ENCODE measurements around the gene TMEM74B.

Gene TMEM74B

DNA sequence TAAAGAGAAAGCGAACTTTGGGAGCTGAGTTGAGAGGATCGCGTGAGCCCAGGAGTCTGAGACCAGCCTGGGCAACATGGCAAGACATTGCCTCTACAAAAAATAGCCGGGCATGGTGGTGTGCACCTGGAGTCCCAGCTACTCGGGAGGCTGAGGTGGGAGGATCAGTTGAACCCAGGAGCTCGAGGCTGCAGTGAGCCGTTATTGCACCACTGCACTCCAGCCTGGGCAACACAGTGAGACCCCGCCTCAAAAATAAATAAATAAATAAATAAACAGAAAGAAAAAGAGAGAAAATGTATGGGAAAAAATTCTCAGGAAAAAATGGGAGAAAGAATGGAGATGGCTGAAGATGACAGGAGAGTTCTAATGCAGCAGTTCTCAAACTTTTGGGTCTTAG is 21.0 kb upstream of the TMEM74B start:
- H3K27ac ChIP-seq (ENCODE audit: low read depth, low read length): no peak overlapping the region
- H3K36me3 ChIP-seq (ENCODE audit: control insufficient read depth in 5 of 5, insufficient read depth in 5 of 5, low read length in 5 of 5): no peaks in the 10 kb centered on the region
- H3K27me3 ChIP-seq (ENCODE audit: control insufficient read depth in 5 of 5, insufficient read depth in 4 of 5, low read length in 5 of 5): peaks cover 0 to 2% (median 0%) of the 10 kb centered on the region in 5 donors
- no peak overlapping the region for H3K4me3 ChIP-seq (ENCODE audit: low read depth in 1 of 5, low read length in 5 of 5)
- no peak overlapping the region for H3K9ac ChIP-seq (ENCODE audit: low read length in 5 of 5)
- no peaks in the 10 kb centered on the region for H3K9me3 ChIP-seq (ENCODE audit: control insufficient read depth in 5 of 5, low read length in 5 of 5)
- peaks cover 0 to 10% (median 3%) of the 10 kb centered on the region in 5 donors for H3K4me1 ChIP-seq (ENCODE audit: control insufficient read depth in 5 of 5, insufficient read depth in 5 of 5, low read length in 5 of 5)

DNA sequence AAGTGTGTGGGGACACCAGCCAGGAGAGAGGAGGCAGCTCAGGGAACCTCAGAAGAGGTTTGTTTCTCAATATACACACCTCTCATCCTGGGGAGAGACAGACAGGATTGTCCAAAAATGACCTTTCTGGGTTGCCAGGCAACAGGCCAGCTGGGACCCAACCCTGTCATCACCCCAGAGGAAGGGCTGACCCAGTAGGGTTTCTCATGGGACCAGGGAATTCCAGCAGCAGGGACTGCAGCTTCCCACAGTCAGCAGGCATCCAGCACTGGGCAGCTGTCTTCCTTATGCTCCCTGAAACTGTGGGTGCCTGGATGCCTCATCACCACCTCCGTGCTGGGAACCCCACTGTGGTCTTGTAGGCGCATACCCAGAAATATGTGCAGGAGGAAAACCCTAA is 19.8 kb upstream of the TMEM74B start:
- no peak overlapping the region for H3K9ac ChIP-seq (ENCODE audit: low read length in 5 of 5)
- H3K9me3 ChIP-seq (ENCODE audit: control insufficient read depth in 5 of 5, low read length in 5 of 5): no peaks in the 10 kb centered on the region
- H3K27ac ChIP-seq (ENCODE audit: low read depth, low read length): no peak overlapping the region
- H3K36me3 ChIP-seq (ENCODE audit: control insufficient read depth in 5 of 5, insufficient read depth in 5 of 5, low read length in 5 of 5): no peaks in the 10 kb centered on the region
- H3K27me3 ChIP-seq (ENCODE audit: control insufficient read depth in 5 of 5, insufficient read depth in 4 of 5, low read length in 5 of 5): peaks cover 0 to 2% (median 0%) of the 10 kb centered on the region in 5 donors
- H3K4me3 ChIP-seq (ENCODE audit: low read depth in 1 of 5, low read length in 5 of 5): no peak overlapping the region
- peaks cover 0 to 18% (median 3%) of the 10 kb centered on the region in 5 donors for H3K4me1 ChIP-seq (ENCODE audit: control insufficient read depth in 5 of 5, insufficient read depth in 5 of 5, low read length in 5 of 5)

DNA sequence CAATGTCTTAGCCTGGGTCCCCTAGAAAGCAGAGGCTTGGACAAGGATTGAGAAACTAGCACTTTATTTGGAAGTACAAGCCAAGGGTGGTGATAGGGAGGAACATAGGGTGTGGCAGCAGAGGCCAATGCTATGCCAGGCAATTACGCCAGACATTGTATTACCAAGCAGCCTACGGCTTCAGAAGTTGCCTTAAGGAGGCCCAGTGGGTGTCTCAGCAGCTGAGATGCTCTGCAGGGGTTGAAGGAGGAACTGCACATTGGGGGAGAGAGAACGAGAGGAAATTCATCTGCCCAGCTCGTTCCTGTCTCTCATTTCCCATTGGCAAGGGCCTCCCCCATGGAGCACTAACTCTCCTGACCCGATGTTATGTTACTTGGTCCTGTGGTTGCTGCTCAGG is 19.3 kb upstream of the TMEM74B start:
- no peak overlapping the region for H3K9ac ChIP-seq (ENCODE audit: low read length in 5 of 5)
- no peak overlapping the region for H3K4me3 ChIP-seq (ENCODE audit: low read depth in 1 of 5, low read length in 5 of 5)

DNA sequence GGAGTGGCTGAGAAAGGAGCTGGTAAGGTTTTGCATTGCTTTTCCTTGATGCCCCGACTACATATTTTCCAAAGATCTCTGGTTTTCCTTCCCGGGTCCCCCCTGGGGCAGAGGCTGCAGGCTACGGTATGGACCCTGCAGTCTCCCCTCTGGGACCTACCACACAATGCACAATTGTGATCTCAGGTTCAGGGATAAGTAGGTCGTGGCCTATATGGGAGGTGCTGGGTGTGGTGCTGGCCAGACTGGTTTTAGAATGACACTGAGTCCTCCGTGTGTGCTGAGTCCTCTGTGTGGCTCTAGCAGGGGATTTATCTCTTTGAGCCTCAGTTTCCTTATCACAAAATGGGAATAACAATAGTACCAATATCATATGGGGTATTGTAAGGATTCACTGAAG is 18.8 kb upstream of the TMEM74B start:
- Histone ChIP-seq H3K4me3 (ENCODE audit: low read depth in 1 of 5, low read length in 5 of 5) (no peak overlapping the region), H3K9ac (ENCODE audit: low read length in 5 of 5) (no peak overlapping the region), H3K9me3 (ENCODE audit: control insufficient read depth in 5 of 5, low read length in 5 of 5) (no peaks in the 10 kb centered on the region), H3K4me1 (ENCODE audit: control insufficient read depth in 5 of 5, insufficient read depth in 5 of 5, low read length in 5 of 5) (peaks cover 0 to 18% (median 3%) of the 10 kb centered on the region in 5 donors), H3K36me3 (ENCODE audit: control insufficient read depth in 5 of 5, insufficient read depth in 5 of 5, low read length in 5 of 5) (no peaks in the 10 kb centered on the region), H3K27ac (ENCODE audit: low read depth, low read length) (no peak overlapping the region), H3K27me3 (ENCODE audit: control insufficient read depth in 5 of 5, insufficient read depth in 4 of 5, low read length in 5 of 5) (no peaks in the 10 kb centered on the region)

More for the DNA sequence above, 19.3 kb upstream of the TMEM74B start:
- Histone ChIP-seq H3K27me3 (ENCODE audit: control insufficient read depth in 5 of 5, insufficient read depth in 4 of 5, low read length in 5 of 5) (no peaks in the 10 kb centered on the region), H3K27ac (ENCODE audit: low read depth, low read length) (no peak overlapping the region), H3K9me3 (ENCODE audit: control insufficient read depth in 5 of 5, low read length in 5 of 5) (no peaks in the 10 kb centered on the region), H3K36me3 (ENCODE audit: control insufficient read depth in 5 of 5, insufficient read depth in 5 of 5, low read length in 5 of 5) (no peaks in the 10 kb centered on the region), H3K4me1 (ENCODE audit: control insufficient read depth in 5 of 5, insufficient read depth in 5 of 5, low read length in 5 of 5) (peaks cover 0 to 18% (median 3%) of the 10 kb centered on the region in 5 donors)

DNA sequence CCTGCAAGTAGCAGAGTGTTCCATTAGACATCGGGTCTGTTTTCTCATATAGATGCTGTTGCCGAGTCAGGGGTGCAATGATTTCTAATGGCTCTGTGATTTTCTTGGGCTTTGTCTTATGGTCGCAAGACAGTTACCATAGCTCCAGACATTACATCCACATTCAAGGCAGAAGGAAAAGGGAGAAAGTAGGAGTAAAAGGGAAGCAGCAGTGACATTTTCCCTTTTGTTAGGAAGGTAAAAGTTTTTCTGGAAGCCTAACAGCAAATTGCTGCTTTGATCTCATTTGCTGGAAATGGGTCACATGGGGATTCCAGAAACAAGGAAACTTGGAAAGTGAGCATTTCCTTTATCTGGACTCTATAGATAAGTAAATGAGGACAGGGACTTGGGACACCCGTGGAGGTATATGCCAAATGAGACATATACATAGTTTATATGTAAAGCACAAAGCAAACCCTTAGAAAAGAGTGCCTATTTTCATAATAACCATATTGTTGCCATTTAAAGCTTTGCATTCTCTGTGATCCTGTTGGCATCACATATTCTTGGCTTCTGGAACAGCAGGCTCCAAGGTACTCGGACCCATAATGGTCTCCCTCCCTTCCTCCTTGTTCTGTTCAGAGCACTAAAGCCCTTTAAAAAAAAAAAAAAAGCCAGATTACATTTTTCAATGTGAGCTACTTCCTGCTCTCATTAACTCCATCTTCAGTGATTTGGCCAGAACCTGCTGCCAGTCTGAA is 18.2 kb upstream of the TMEM74B start, which contains the start of gene C20orf202:
C20orf202 (plus strand) TSS at position 693 of the 743 bp plus-strand sequence. CDS start 132 bp downstream, outside the sequence.
- H3K4me1 ChIP-seq (ENCODE audit: control insufficient read depth in 5 of 5, insufficient read depth in 5 of 5, low read length in 5 of 5): peaks cover 0 to 18% (median 3%) of the 10 kb centered on the region in 5 donors
- H3K9me3 ChIP-seq (ENCODE audit: control insufficient read depth in 5 of 5, low read length in 5 of 5): no peaks in the 10 kb centered on the region
- H3K36me3 ChIP-seq (ENCODE audit: control insufficient read depth in 5 of 5, insufficient read depth in 5 of 5, low read length in 5 of 5): no peaks in the 10 kb centered on the region
- no peak within 1 kb of the TSS for H3K27ac ChIP-seq (ENCODE audit: low read depth, low read length)
- no peak within 1 kb of the TSS for H3K4me3 ChIP-seq (ENCODE audit: low read depth in 1 of 5, low read length in 5 of 5)
- no peaks in the 10 kb centered on the region for H3K27me3 ChIP-seq (ENCODE audit: control insufficient read depth in 5 of 5, insufficient read depth in 4 of 5, low read length in 5 of 5)
- H3K9ac ChIP-seq (ENCODE audit: low read length in 5 of 5): no peak within 1 kb of the TSS

DNA sequence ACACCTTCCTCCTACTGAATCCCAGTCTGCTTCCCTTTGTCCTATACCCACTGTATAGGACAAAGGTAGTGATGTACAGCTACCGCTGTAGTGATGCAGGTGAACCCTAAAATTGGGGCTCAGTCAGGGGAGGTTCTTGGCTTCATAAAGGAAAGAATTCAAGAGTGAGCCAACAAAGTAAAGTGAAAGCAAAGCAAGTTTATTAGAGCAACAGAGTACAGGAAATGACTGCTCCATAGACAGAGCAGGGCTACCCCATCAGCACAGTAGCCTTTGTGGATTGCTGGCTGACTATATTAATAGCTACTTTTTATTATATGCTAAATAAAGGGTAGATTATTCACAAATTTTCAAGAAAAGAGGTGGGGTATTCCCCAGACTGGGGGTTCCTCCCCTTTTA is 15.2 kb upstream of the TMEM74B start:
- Histone ChIP-seq H3K27ac (ENCODE audit: low read depth, low read length) (no peak overlapping the region), H3K9ac (ENCODE audit: low read length in 5 of 5) (no peak overlapping the region), H3K4me3 (ENCODE audit: low read depth in 1 of 5, low read length in 5 of 5) (no peak overlapping the region), H3K27me3 (ENCODE audit: control insufficient read depth in 5 of 5, insufficient read depth in 4 of 5, low read length in 5 of 5) (no peaks in the 10 kb centered on the region), H3K9me3 (ENCODE audit: control insufficient read depth in 5 of 5, low read length in 5 of 5) (peaks cover 0 to 7% (median 0%) of the 10 kb centered on the region in 5 donors), H3K4me1 (ENCODE audit: control insufficient read depth in 5 of 5, insufficient read depth in 5 of 5, low read length in 5 of 5) (peaks cover 0 to 18% (median 3%) of the 10 kb centered on the region in 5 donors), H3K36me3 (ENCODE audit: control insufficient read depth in 5 of 5, insufficient read depth in 5 of 5, low read length in 5 of 5) (no peaks in the 10 kb centered on the region)

DNA sequence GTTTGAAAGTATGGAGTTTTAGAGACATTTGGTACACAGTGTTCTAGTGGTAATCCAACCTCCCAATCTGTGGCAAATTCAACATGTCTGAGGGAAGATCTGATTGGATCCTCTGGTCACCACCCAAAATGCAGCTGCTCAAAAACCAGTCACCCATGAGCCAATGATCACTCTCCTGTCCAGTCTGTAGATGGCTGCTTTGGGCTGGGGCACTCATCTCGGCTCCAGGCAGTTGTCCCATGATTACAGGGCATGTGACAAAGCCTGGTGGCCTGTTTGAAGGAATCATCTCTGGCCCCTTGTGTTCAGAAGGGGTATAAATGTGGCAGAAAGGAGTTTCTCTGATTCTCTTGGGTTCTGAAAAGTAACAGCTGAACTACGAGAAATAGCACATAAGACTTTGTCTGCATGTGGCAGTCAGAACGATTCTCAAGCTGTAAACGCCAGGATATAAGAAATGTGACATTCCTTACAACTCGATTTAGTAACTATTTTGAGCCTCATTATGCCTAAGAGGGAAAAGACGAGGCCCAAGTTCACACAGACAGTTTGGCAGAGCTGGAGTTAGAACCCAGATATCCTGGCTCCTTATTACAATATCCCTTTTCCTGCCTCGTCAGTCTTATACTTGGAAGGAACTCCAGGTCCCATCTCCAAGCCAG is 14.6 kb upstream of the TMEM74B start:
- H3K4me1 ChIP-seq (ENCODE audit: control insufficient read depth in 5 of 5, insufficient read depth in 5 of 5, low read length in 5 of 5): peaks cover 0 to 17% (median 3%) of the 10 kb centered on the region in 5 donors
- no peak overlapping the region for H3K4me3 ChIP-seq (ENCODE audit: low read depth in 1 of 5, low read length in 5 of 5)
- H3K9me3 ChIP-seq (ENCODE audit: control insufficient read depth in 5 of 5, low read length in 5 of 5): peaks cover 0 to 7% (median 0%) of the 10 kb centered on the region in 5 donors
- no peaks in the 10 kb centered on the region for H3K27me3 ChIP-seq (ENCODE audit: control insufficient read depth in 5 of 5, insufficient read depth in 4 of 5, low read length in 5 of 5)
- H3K27ac ChIP-seq (ENCODE audit: low read depth, low read length): no peak overlapping the region
- no peak overlapping the region for H3K9ac ChIP-seq (ENCODE audit: low read length in 5 of 5)
- H3K36me3 ChIP-seq (ENCODE audit: control insufficient read depth in 5 of 5, insufficient read depth in 5 of 5, low read length in 5 of 5): no peaks in the 10 kb centered on the region

DNA sequence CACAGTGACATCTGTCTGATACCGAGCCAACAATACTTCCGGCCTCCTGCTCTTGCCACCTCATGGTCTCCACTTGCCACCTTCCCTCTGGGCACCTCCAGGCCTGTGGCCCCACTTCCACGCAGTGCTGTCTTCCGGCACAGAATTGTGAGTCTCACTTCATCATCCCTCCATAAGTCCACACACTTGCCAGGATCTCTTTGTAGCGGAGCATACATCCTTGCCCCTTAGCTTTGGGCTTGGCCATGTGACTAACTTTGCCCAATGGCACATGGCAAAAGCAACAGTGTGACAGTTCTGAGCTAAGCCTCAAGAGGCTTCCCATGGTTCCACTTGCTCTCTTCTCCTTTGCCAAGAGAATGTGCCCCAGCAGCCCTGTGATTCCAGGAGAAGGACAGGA is 14.0 kb upstream of the TMEM74B start:
- H3K4me3 ChIP-seq (ENCODE audit: low read depth in 1 of 5, low read length in 5 of 5): no peak overlapping the region
- peaks cover 0 to 11% (median 0%) of the 10 kb centered on the region in 5 donors for H3K4me1 ChIP-seq (ENCODE audit: control insufficient read depth in 5 of 5, insufficient read depth in 5 of 5, low read length in 5 of 5)
- no peak overlapping the region for H3K27ac ChIP-seq (ENCODE audit: low read depth, low read length)
- H3K27me3 ChIP-seq (ENCODE audit: control insufficient read depth in 5 of 5, insufficient read depth in 4 of 5, low read length in 5 of 5): no peaks in the 10 kb centered on the region
- peaks cover 0 to 7% (median 0%) of the 10 kb centered on the region in 5 donors for H3K9me3 ChIP-seq (ENCODE audit: control insufficient read depth in 5 of 5, low read length in 5 of 5)
- H3K36me3 ChIP-seq (ENCODE audit: control insufficient read depth in 5 of 5, insufficient read depth in 5 of 5, low read length in 5 of 5): no peaks in the 10 kb centered on the region
- no peak overlapping the region for H3K9ac ChIP-seq (ENCODE audit: low read length in 5 of 5)

DNA sequence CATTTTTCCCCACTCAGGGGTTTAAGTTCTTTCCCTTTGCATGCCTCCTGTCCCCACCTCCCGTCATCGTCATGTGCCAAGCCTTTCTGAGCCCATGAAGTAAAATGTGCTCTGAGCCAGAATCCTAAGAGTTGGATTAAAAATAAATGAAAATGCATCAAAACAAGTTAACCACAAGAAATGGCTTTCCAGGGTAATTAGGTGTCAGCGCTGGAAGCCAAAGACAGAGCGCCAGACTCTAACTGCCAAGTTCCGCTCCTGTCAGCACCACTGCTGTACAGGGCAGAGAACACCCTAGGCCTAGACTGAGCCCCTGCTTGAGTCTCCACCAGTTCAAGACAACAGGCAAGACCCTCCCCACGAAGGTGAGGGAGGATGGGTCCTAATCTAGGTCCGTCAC is 13.0 kb upstream of the TMEM74B start:
- Histone ChIP-seq H3K27ac (ENCODE audit: low read depth, low read length) (no peak overlapping the region), H3K27me3 (ENCODE audit: control insufficient read depth in 5 of 5, insufficient read depth in 4 of 5, low read length in 5 of 5) (no peaks in the 10 kb centered on the region), H3K4me1 (ENCODE audit: control insufficient read depth in 5 of 5, insufficient read depth in 5 of 5, low read length in 5 of 5) (peaks cover 0 to 7% (median 0%) of the 10 kb centered on the region in 5 donors), H3K9me3 (ENCODE audit: control insufficient read depth in 5 of 5, low read length in 5 of 5) (peaks cover 0 to 7% (median 0%) of the 10 kb centered on the region in 5 donors), H3K9ac (ENCODE audit: low read length in 5 of 5) (no peak overlapping the region), H3K4me3 (ENCODE audit: low read depth in 1 of 5, low read length in 5 of 5) (no peak overlapping the region), H3K36me3 (ENCODE audit: control insufficient read depth in 5 of 5, insufficient read depth in 5 of 5, low read length in 5 of 5) (no peaks in the 10 kb centered on the region)

DNA sequence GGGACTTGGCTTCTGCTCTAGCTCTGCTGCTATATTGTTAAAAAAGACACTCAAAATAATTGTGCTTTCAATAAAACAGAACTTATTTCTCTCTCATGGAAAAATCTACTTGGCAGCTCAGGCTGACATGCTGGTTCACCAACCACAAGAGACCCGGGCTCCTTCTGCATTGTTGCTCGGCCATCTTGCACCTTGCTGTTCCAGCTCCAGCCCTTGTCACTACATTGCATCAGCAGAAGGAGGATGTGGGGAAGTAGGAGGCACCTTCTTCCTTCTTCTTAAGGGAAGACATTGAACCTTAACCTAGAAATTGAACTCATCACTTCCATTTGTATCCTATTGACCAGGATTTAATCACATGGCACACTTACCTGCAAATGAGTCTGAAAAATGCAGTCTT is 11.9 kb upstream of the TMEM74B start:
- no peaks in the 10 kb centered on the region for H3K36me3 ChIP-seq (ENCODE audit: control insufficient read depth in 5 of 5, insufficient read depth in 5 of 5, low read length in 5 of 5)
- H3K27ac ChIP-seq (ENCODE audit: low read depth, low read length): no peak overlapping the region
- no peak overlapping the region for H3K4me3 ChIP-seq (ENCODE audit: low read depth in 1 of 5, low read length in 5 of 5)
- H3K27me3 ChIP-seq (ENCODE audit: control insufficient read depth in 5 of 5, insufficient read depth in 4 of 5, low read length in 5 of 5): no peaks in the 10 kb centered on the region
- no peak overlapping the region for H3K9ac ChIP-seq (ENCODE audit: low read length in 5 of 5)
- H3K9me3 ChIP-seq (ENCODE audit: control insufficient read depth in 5 of 5, low read length in 5 of 5): peaks cover 0 to 7% (median 0%) of the 10 kb centered on the region in 5 donors
- H3K4me1 ChIP-seq (ENCODE audit: control insufficient read depth in 5 of 5, insufficient read depth in 5 of 5, low read length in 5 of 5): peaks cover 0 to 7% (median 0%) of the 10 kb centered on the region in 5 donors
